ENCODE measurements around the gene RANBP9.

RANBP9 gene

DNA sequence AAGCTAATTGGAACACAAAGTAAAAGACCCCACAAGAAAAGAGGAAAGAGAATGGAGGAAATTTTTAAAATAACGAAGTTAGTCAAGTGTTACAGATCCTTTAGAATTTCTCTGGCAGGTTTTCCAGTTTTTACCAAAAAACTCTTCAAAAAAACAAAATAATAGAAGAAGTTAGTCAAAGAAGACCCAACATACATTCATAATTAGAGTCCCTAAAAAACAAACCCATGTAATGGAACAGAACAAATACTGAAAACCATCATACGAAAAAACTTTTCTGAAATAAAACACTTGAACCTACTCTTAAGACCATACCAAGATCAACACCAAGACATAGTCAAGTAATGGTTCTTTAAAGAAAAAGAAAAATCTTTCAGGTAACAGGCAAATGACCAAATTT, 31.6 kb downstream of the RANBP9 start:
- DNase-seq = no peak

DNA sequence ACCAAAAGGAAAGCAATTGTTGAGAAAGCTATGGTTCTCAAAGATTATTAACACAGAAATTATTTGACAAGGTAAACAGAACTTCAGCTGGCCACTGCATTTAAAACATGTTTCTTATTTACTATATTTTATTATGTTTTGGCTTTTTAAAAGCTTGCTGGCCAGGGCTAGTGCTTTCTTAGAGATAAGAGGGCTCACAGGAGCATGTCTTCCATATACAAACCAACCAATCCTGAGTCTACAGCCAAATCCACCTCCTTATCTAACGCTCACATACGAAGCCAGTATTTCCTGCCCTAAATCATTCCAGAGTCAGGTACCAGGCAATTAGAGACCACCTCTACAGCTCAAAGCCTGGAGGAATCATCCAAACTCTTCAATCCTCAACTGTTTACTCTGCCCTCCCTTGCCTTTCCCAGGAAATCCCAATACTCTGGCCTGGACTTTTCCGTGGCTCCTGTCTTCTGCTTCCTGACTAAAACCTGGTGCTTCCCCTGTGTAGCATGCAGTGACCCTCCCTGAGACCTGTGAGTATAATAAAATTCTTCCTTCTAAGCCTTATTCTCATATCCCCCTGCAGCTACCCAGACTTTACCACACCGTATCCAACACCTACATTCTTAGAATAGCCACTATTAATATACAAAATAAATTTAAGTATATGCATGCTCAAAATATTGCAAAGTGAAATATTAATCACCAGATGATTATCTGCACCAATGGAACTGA, 33.2 kb downstream of the RANBP9 start:
- no peak for DNase-seq

DNA sequence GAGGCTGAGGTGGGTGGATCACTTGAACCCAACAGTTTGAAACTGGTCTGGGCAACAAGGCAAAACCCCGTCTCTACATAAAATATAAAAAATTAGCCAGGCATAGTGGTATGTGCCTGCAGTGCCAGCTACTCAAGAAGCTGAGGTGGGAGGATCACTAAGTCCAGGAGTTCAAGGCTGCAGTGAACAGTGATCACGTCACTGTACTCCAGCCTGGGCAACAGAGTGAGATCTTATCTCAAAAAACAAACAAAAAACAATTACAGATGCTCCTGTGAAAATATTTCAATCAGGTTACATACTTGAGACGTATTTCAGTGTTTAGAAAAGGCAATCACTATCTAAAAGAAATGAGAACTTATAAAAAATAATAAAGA, 33.8 kb downstream of the RANBP9 start:
- no peak for DNase-seq

GRCh38 chr6:13676551-13677156, 35.0 kb downstream of the RANBP9 start:
- no peak for DNase-seq

- DNase-seq = no peak
Measured at GRCh38 chr6:13674533-13675190, 37.0 kb downstream of the RANBP9 start.

DNA sequence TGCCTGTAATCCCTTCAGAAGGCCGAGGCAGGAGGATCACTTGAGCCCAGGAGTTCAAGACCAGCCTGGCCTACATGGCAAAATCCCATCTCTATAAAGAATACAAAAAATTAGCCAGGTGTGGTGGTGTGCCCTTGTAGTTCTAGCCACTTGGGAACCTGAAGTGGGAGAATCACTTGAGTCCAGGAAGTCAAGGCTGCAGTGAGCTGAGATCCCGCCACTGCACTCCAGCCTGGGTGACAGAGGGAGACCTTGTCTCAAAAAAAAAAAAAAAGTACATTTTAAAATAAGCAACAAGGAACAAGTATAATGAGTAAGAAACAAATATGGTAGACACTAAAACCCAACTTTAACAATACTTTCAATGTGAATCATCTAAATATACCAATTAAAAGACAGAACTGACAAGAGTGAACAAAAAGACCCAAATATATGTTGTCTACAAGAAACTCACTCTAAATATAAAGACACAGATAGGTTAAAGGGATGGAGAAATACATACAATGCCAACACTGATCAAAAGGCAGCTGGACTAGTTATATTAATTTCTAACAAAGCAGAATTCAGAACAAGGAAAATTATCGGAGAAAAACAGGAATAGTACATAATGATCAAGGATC, 37.7 kb downstream of the RANBP9 start:
- no peak for DNase-seq

DNA sequence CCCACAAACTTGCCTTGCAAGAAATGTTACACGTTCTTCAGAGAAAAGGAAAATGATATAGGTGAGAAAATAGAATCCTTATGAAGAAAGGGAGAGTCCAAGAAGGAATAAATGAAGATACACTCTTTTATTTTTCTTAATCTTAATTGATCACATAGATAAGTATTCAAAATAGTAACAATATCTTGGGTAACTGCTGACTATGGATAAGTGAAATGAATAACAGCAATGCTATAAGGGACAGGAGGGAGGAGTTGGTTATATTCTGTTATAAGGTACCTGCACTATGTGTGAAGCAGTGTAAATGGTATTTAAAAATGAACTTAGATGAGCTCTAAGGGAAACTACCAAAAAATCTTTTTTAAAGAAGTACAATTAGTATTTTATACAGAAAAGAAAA, 38.3 kb downstream of the RANBP9 start:
- DNase-seq = no peak

DNA sequence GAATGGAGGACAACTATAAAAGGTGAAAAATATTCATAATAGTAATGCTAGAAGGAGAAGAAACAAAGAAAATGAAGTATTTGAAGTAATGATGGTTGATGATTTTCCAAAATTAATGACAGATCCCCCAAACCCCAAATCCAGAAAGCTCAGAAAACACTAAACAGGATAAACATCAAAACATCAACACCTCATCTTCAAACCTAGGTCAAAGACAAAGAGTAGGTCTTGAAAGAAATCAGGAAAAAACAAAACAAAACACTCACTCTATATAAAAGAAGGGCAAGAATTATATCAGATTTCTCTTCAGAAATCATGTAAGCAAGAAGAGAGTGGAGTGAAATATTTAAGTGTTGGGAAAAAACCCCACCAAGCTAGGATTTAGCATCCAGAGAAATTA, 38.7 kb downstream of the RANBP9 start:
- no peak for DNase-seq

GRCh38 chr6:13671548-13672127, 40.0 kb downstream of the RANBP9 start:
- no peak for DNase-seq

GRCh38 chr6:13669476-13669875, 42.2 kb downstream of the RANBP9 start:
- no peak for DNase-seq

GRCh38 chr6:13668291-13668928, 43.2 kb downstream of the RANBP9 start:
- no peak for DNase-seq

GRCh38 chr6:13667655-13668054, 44.0 kb downstream of the RANBP9 start:
- no peak for DNase-seq

GRCh38 chr6:13666194-13667105, 45.2 kb downstream of the RANBP9 start:
- DNase-seq = no peak

DNA sequence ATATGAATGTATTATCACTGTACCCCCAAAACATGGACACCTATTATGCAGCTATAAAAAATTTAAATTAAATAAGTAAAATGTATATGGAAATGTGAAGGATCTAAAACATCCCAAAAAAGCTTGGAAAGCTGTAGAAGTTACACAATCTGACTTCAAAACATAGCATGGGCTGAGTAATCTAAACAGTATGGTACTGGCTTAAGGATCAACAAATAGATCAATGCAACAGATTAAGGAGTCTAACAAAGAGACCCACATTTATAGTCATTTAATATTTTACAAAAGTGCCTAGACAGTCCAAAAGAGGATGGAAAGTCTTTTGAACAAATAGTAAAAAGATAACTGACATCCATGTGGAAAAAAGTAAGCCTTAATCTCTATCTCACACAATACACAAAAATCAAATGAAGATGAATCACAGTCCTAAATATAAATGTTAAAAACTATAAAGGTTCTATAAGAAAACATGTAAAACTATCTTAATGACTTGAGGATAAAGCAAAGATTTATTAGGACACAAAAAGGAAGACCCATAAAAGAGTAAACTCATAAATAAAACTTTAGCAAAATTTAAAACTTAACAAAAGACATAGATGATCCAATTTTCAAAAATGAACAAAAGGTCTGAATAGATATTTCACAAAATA, 46.8 kb downstream of the RANBP9 start:
- no peak for DNase-seq

GRCh38 chr6:13663986-13664385, 47.6 kb downstream of the RANBP9 start:
- no peak for DNase-seq

DNA sequence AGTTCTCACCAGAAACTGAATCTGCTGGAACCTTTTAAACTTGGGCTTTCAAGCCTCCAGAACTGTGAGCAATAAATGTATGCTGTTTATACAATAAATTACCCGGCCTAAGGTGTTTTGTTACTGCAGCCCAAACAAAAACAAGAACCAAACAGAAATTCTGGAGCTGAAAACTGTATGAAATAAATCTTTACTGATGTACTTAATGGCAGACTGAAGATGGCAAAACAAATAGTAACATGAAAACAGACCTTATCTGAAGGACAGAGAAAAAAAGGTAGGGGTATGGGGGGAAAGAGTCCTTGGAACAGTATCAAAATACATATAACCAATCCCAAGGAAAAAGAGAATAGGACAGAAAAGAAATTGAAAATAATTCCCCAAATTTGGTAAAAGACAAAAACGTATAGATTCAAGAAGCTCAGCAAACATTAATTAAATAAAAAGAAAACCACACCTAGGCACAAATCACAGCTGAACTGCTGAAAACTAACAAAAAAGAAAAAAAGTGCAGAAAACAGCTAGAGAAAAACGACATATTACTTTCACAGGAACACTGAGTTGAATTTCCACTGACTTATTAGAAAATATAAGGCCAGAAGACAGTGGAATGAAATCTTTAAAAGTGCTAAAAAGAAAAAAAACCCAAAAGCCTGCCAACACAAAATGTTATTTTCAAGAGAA, 48.8 kb downstream of the RANBP9 start:
- DNase-seq = no peak

GRCh38 chr6:13661647-13662046, 50.0 kb downstream of the RANBP9 start:
- no peak for DNase-seq

DNA sequence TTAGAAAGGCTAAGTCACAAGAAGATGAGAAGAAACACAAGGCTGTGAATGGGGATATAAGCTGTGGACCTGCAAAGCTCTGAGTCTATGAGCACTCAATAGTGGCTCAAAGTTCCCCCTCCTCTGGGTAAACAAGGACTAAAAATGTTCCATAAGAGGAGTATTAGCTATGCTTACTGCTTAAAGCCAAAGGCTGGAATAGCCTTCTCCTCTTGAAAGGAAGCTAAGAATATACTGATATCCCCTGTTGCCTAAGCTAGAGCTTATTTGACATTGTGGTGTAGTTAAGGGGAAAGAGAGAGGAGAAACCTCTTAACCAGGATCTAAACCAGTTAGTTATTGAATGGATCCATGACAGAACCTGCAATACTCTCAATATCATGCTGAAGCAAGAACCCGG, 50.7 kb downstream of the RANBP9 start:
- no peak for DNase-seq

DNA sequence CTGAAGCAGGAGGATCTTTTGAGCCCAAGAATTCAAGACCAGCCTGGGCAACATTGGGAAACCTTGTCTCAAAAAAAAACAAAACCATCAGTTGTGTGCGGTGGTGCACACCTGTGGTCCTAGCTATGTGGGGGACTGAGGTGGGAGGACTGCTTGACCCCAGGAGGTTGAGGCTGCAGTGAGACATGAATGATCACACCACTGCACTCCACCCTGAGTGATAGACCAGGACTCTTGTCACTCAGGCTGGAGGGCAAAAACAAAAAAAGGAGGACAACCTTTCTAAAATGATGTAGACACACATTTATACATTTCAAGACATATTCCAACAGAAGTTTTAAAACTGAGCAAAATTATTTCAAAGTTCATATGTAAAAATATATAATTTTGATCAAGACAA, 51.4 kb downstream of the RANBP9 start:
- no peak for DNase-seq
